ENCODE results near the gene RPUSD1.

DNA sequence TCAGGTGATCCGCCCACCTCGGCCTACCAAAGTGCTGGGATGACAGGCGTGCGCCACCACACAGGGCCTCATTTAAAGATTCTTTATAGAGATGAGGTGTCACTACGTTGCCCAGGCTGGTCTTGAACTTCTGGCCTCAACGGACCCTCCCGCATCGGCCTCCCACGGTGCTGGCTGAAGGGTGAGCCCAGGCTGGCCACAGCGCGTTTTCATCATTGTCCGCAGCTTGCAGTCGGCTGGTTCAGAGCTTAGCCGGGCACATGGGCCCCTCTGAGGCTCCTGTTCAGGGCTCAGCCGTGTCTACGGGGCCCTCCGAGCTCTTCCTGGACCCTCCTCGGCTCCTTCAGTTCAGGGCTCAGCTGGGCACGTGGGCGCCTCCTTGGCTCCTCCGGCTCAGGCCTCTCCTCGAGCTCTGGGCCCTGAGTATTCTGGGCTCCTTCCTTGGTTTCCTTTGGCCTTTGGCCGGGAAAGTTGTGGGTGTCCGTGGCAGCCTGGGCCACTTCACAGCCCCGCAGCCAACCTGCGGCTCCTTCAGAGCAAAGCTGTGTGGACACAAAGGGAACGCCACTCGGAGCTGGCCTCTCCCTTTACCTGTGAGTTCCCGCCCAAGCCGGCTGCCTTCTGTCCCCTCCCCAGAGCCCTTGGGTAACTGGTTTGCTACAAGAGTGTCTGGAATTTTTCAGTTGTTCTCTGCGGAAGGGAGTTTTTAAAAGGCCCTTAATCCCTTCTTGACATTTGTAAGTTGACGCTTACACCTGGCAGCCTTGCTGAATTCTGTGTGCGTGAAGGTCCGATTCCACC is 28.9 kb downstream of the RPUSD1 start:
- TF ChIP-seq EP300 (IDR thresholded peaks at IDR 0.05) (no peak), POLR2A (IDR thresholded peaks at IDR 0.05; ENCODE audit: low read length) (no peak)
- TF ChIP-seq, protein P1, sequence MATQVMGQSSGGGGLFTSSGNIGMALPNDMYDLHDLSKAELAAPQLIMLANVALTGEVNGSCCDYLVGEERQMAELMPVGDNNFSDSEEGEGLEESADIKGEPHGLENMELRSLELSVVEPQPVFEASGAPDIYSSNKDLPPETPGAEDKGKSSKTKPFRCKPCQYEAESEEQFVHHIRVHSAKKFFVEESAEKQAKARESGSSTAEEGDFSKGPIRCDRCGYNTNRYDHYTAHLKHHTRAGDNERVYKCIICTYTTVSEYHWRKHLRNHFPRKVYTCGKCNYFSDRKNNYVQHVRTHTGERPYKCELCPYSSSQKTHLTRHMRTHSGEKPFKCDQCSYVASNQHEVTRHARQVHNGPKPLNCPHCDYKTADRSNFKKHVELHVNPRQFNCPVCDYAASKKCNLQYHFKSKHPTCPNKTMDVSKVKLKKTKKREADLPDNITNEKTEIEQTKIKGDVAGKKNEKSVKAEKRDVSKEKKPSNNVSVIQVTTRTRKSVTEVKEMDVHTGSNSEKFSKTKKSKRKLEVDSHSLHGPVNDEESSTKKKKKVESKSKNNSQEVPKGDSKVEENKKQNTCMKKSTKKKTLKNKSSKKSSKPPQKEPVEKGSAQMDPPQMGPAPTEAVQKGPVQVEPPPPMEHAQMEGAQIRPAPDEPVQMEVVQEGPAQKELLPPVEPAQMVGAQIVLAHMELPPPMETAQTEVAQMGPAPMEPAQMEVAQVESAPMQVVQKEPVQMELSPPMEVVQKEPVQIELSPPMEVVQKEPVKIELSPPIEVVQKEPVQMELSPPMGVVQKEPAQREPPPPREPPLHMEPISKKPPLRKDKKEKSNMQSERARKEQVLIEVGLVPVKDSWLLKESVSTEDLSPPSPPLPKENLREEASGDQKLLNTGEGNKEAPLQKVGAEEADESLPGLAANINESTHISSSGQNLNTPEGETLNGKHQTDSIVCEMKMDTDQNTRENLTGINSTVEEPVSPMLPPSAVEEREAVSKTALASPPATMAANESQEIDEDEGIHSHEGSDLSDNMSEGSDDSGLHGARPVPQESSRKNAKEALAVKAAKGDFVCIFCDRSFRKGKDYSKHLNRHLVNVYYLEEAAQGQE (IDR thresholded peaks at IDR 0.05), result no peak
